Trophoblast cell (in vitro differentiated cells and primary cell): ENCODE data around the gene AR.

Experiments
- DNase-seq, 2 donors: peaks; one replicate each; pipeline ENCODE4 v3.0.0-alpha.2; 2016
- H2AFZ ChIP-seq: 2 replicates; pipeline ENCODE4 v1.6.1; 2013; ENCODE audit warnings: low read length, moderate library complexity, mild to moderate bottlenecking; ENCODE audit not compliant: insufficient read depth, poor library complexity
- H2AK5ac ChIP-seq: 2 replicates; pipeline ENCODE4 v1.6.1; 2013; ENCODE audit warnings: mild to moderate bottlenecking, low read length
- H2BK120ac ChIP-seq: 2 replicates; pipeline ENCODE4 v1.6.1; 2013; ENCODE audit warnings: low read length, mild to moderate bottlenecking, moderate library complexity; ENCODE audit not compliant: insufficient read depth, poor library complexity
- H2BK12ac ChIP-seq: 2 replicates; pipeline ENCODE4 v1.6.1; 2013; ENCODE audit warnings: mild to moderate bottlenecking, low read length, moderate library complexity
- H2BK5ac ChIP-seq: 2 replicates; pipeline ENCODE4 v1.6.1; 2013; ENCODE audit warnings: low read length, low read depth, moderate library complexity, mild to moderate bottlenecking; ENCODE audit not compliant: poor library complexity
- H3K14ac ChIP-seq: 2 replicates; pipeline ENCODE4 v1.6.1; 2013; ENCODE audit warnings: mild to moderate bottlenecking, low read length
- H3K18ac ChIP-seq: 2 replicates; pipeline ENCODE4 v1.6.1; 2013; ENCODE audit warnings: mild to moderate bottlenecking, low read length
- H3K23ac ChIP-seq: 2 replicates; pipeline ENCODE4 v1.6.1; 2013; ENCODE audit warnings: low read length
- H3K27ac ChIP-seq: 2 replicates; pipeline ENCODE4 v1.5.1; 2013; ENCODE audit warnings: low read depth, mild to moderate bottlenecking, inconsistent platforms, low read length, moderate library complexity
- H3K27me3 ChIP-seq: 2 replicates; pipeline ENCODE4 v1.6.1; 2013; ENCODE audit warnings: inconsistent platforms, mild to moderate bottlenecking, low read length, moderate library complexity; ENCODE audit not compliant: insufficient read depth
- H3K36me3 ChIP-seq, 2 experiments: 1 replicate in 1 of 2; 2 replicates in 1 of 2; pipeline ENCODE4 v1.6.1; 2013; ENCODE audit warnings: low read length in 2 of 2, mild to moderate bottlenecking in 2 of 2, moderate library complexity in 1 of 2; ENCODE audit not compliant: insufficient read depth in 2 of 2, control insufficient read depth in 1 of 2
- H3K4ac ChIP-seq: 2 replicates; pipeline ENCODE4 v1.6.1; 2013; ENCODE audit warnings: low read depth, mild to moderate bottlenecking, low read length, moderate library complexity
- H3K4me1 ChIP-seq, 2 experiments: 1 replicate in 1 of 2; 2 replicates in 1 of 2; pipeline ENCODE4 v1.6.1; 2013; ENCODE audit warnings: low read length in 2 of 2, mild to moderate bottlenecking in 2 of 2, moderate library complexity in 1 of 2; ENCODE audit not compliant: insufficient read depth in 2 of 2, control insufficient read depth in 1 of 2
- H3K4me2 ChIP-seq: 2 replicates; pipeline ENCODE4 v1.6.1; 2013; ENCODE audit warnings: inconsistent platforms, mild to moderate bottlenecking, low read length, moderate library complexity
- H3K4me3 ChIP-seq: 2 replicates; pipeline ENCODE4 v1.5.1; 2013; ENCODE audit warnings: mild to moderate bottlenecking, low read depth, low read length, inconsistent platforms
- H3K79me1 ChIP-seq: one replicate; pipeline ENCODE4 v1.6.1; 2013; ENCODE audit warnings: low read length
- H3K79me2 ChIP-seq: 2 replicates; pipeline ENCODE4 v1.6.1; 2013; ENCODE audit warnings: low read length, mild to moderate bottlenecking; ENCODE audit not compliant: control insufficient read depth, insufficient read depth, poor library complexity
- H3K9ac ChIP-seq: 2 replicates; pipeline ENCODE4 v1.6.1; 2013; ENCODE audit warnings: mild to moderate bottlenecking, low read length
- H3K9me3 ChIP-seq: 2 replicates; pipeline ENCODE4 v1.6.1; 2013; ENCODE audit warnings: low read depth, mild to moderate bottlenecking, control low read depth, inconsistent platforms, low read length; ENCODE audit not compliant: insufficient read depth
- H4K12ac ChIP-seq: 2 replicates; pipeline ENCODE4 v1.6.1; 2013; ENCODE audit warnings: low read depth, mild to moderate bottlenecking, low read length, moderate library complexity
- H4K8ac ChIP-seq: 2 replicates; pipeline ENCODE4 v1.6.1; 2013; ENCODE audit warnings: low read depth, mild to moderate bottlenecking, low read length, moderate library complexity
- H4K91ac ChIP-seq: one replicate; pipeline ENCODE4 v1.6.1; 2013; ENCODE audit warnings: low read depth, mild to moderate bottlenecking, low read length, moderate library complexity
- WGBS: extraction: QIAGEN DNeasy Blood & Tissue Kit; methylation state at CpG from one replicate; pipeline ENCODE4 v1.1.7; 2013; ENCODE audit warnings: missing lambda C conversion rate; ENCODE audit not compliant: insufficient read length, insufficient coverage; ENCODE audit errors: extremely low coverage; 5-methylcytosine and 5-hydroxymethylcytosine counted together

Gene AR

DNA sequence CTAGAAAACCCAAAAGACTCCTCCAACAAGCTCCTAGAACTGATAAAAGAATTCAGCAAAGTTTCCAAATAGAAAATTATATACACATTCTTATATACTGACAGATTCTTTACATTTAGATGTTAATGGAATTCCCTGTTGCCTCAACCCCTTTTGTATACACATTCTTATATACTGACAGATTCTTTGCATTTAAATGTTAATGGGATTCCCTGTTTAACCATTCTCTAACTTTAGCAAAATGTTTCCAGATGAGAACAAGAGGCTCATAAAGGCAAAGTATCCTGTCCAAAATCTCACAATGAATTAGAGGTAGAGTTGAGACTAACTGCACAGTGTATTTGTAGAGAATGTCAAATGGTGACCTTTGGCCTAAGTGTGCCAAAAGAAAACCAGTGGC lies 23.1 kb upstream of the AR start:
- no peak overlapping the region for H3K14ac ChIP-seq
- no peaks in the 10 kb centered on the region for H3K79me2 ChIP-seq
- no peak overlapping the region for H3K4me2 ChIP-seq
- H3K4me1 ChIP-seq: no peaks in the 10 kb centered on the region
- no peak overlapping the region for H2BK5ac ChIP-seq
- no peak for DNase-seq
- H3K27me3 ChIP-seq: no peaks in the 10 kb centered on the region
- no peak overlapping the region for H3K18ac ChIP-seq
- H3K9ac ChIP-seq: no peak overlapping the region
- H3K27ac ChIP-seq: no peak overlapping the region
- no peak overlapping the region for H3K4ac ChIP-seq
- no peak overlapping the region for H4K12ac ChIP-seq
- H2BK12ac ChIP-seq: no peak overlapping the region
- H3K4me3 ChIP-seq: no peak overlapping the region
- H2AFZ ChIP-seq: no peak overlapping the region
- H3K36me3 ChIP-seq: no peaks in the 10 kb centered on the region
- H2AK5ac ChIP-seq: no peak overlapping the region
- H4K8ac ChIP-seq: no peak overlapping the region
- H2BK120ac ChIP-seq: no peak overlapping the region
- H3K79me1 ChIP-seq: no peaks in the 10 kb centered on the region
- no peaks in the 10 kb centered on the region for H3K9me3 ChIP-seq
- no peak overlapping the region for H3K23ac ChIP-seq
- H4K91ac ChIP-seq: no peak overlapping the region

DNA sequence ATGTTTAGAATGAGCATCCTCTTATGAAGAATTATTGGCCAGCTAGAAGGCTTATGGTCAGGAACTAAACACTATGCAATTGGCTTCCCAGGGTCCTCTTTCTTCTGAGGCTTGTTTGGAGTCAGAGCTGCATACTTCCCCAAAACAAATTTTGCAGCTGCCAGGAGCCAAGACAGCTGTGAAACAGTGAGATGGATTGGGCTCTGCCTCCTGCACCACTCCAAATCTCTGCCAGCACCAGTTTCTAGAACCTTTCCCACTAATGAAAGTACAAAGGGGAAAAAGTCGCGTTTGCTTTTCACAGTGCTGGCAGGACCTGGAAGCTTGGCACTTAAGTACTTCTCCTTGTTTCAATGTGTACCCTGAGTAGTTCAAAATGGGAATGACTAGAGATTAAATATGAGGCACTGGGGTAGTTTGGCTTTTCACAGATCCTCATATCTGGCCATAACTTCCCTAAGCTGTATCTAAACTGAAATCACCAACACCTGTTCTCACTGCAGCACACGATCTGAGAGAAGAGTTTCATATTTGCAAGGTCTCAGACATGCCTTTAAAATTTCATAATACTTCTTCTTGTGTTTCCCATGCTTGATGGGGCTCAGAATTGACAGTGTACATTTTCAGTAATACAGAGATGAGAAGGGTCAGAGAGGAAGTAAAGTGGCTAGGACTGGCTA lies 20.7 kb upstream of the AR start:
- no peak for DNase-seq
- Histone ChIP-seq H4K91ac (no peak overlapping the region), H3K9me3 (no peaks in the 10 kb centered on the region), H2AFZ (no peak overlapping the region), H2BK120ac (no peak overlapping the region), H3K9ac (no peak overlapping the region), H3K18ac (no peak overlapping the region), H3K36me3 (no peaks in the 10 kb centered on the region), H3K4me3 (no peak overlapping the region), H3K27ac (no peak overlapping the region), H3K4ac (no peak overlapping the region), H2BK5ac (no peak overlapping the region), H2AK5ac (no peak overlapping the region), H4K12ac (no peak overlapping the region), H3K79me2 (no peaks in the 10 kb centered on the region), H2BK12ac (no peak overlapping the region), H3K23ac (no peak overlapping the region), H4K8ac (no peak overlapping the region), H3K4me2 (no peak overlapping the region), H3K79me1 (no peaks in the 10 kb centered on the region), H3K27me3 (no peaks in the 10 kb centered on the region), H3K14ac (no peak overlapping the region), H3K4me1 (no peaks in the 10 kb centered on the region)
- no CpG with 5 or more reads among the region's 3 CpGs for WGBS

DNA sequence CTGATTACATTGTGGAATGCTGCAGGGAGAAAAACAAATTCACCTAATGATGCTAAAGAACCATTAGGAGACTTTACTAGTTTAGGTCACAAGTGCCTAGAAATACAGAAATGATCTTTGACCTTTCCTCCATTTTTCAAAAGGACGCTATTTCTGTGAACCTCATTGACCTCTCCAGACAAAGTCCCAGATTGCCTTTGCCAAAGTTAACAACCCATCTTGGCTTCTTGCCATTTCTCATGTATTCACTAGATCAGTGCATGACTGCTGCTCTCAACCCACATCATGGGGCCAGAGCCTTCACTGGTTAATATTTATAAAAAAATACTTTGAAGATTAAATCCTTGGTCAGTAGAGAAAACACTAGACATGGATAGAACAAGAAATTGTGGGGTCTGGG lies 19.9 kb upstream of the AR start:
- Histone ChIP-seq H4K91ac (no peak overlapping the region), H4K8ac (no peak overlapping the region), H3K4me1 (no peaks in the 10 kb centered on the region), H3K4ac (no peak overlapping the region), H2BK12ac (no peak overlapping the region), H3K14ac (no peak overlapping the region), H2BK5ac (no peak overlapping the region), H2AFZ (no peak overlapping the region), H3K27ac (no peak overlapping the region), H3K4me3 (no peak overlapping the region), H3K9ac (no peak overlapping the region), H3K36me3 (no peaks in the 10 kb centered on the region), H3K9me3 (no peaks in the 10 kb centered on the region), H2BK120ac (no peak overlapping the region), H3K18ac (no peak overlapping the region), H2AK5ac (no peak overlapping the region), H3K23ac (no peak overlapping the region), H4K12ac (no peak overlapping the region), H3K79me2 (no peaks in the 10 kb centered on the region), H3K4me2 (no peak overlapping the region), H3K27me3 (no peaks in the 10 kb centered on the region), H3K79me1 (no peaks in the 10 kb centered on the region)
- DNase-seq: no peak
- WGBS: no CpG with 5 or more reads among the region's 1 CpG

DNA sequence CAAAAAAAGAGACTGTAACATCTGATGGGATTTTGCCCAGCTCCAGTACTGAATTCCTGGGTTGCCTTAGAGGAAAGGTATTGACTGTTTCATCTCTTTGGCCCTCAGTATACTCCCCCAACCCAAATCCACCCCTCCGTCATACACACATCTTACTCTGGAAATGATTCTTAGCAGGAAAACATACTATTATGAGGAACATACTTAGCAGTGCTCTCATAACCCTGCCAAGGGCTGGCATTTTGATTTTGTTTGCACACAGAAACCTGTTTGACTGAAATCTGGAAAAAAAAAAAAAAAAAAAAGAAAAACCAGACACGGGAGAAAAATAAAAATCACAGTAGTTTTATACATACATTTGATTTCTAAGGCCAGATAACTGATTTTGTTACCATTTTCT lies 19.4 kb upstream of the AR start:
- Histone ChIP-seq H3K79me2 (no peaks in the 10 kb centered on the region), H3K18ac (no peak overlapping the region), H4K12ac (no peak overlapping the region), H4K91ac (no peak overlapping the region), H3K4ac (no peak overlapping the region), H3K27ac (no peak overlapping the region), H2BK12ac (no peak overlapping the region), H3K4me1 (no peaks in the 10 kb centered on the region), H2BK120ac (no peak overlapping the region), H3K9me3 (no peaks in the 10 kb centered on the region), H3K36me3 (no peaks in the 10 kb centered on the region), H2AFZ (no peak overlapping the region), H3K23ac (no peak overlapping the region), H2AK5ac (no peak overlapping the region), H3K27me3 (no peaks in the 10 kb centered on the region), H4K8ac (no peak overlapping the region), H3K9ac (no peak overlapping the region), H3K14ac (no peak overlapping the region), H3K4me2 (no peak overlapping the region), H3K4me3 (no peak overlapping the region), H2BK5ac (no peak overlapping the region), H3K79me1 (no peaks in the 10 kb centered on the region)
- WGBS: no CpG with 5 or more reads among the region's 2 CpGs
- no peak for DNase-seq
